ENCODE measurements around the gene AKNA. TPM values are rescaled to one million over a fixed set of nuclear protein-coding genes. Genes with fewer than 3 reads are reported as not detected.
"Not testable (repeated sequence)": the region's sequence is repeated elsewhere in the genome, so short reads cannot be mapped to it uniquely, and the experiment has no call there.

AKNA gene
- total RNA-seq, 1 donor from 2014 or later, result 297 TPM

DNA sequence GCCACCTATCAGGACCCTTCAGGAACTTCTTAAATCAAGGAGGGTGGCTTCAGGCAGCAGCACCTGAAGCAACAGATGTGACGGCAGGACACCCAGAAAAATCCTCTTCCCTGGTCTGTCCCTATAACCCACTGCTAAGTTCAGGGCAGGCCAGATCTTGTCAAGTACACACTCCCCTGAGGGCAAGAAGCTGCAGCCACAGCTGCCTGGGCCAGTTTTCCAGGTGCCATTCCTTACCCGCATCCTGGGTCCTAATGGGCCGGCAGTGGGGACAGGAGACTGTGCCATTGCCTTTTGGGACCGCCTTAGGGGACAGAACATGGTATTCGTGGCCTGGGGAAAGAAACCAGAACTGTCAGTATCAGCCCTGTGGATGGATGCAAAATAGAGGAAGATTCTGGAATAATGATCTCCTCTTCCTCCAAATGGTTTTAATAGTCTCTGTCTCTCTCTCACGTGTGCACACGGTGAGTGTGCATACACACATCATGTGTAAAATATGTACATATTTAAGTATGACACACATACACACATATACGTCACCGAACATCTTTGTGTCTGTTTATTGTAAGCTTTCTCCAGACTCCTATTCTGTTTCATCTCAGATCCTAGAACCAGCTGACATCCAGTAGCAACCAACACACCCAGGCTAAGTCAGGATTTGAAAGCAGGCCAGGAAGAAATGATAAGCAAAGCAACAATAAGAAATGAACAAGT, 44.2 kb downstream of the AKNA start:
- intact Hi-C loops (cut with micrococcal nuclease), result no loop called here

DNA sequence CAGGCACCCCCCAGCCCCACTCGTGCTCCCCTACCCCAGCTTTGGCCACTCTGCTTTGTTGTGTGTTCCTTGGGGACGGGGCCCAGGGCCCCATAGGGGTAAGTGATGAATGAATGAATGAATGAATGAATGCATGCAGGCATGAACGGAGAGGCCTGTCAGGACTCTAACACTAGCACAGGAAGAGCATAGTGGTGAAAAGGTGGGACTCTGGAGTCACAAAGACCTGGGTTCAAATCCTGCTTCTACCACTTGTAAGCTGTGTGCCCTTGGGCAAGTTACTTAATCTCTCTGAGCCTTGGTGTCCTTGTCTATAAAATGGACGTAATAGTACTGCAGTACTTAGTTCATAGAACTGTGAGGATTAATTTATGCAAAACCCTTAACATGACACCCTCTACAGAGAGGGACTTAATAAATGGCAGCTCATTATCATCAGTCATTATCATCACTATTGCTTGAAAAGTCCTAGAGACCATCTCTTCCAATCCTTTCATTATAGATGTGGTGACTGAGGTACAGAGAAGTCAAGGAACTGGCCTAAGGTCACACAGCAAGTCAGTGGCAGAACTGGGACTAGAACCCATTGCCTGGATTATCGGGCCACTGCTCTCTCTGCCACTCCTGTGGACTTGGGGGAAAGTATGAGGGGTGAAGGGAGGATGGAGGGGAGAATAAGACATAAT, 44.9 kb downstream of the AKNA start:
- intact Hi-C loops (cut with micrococcal nuclease), result no loop called here

DNA sequence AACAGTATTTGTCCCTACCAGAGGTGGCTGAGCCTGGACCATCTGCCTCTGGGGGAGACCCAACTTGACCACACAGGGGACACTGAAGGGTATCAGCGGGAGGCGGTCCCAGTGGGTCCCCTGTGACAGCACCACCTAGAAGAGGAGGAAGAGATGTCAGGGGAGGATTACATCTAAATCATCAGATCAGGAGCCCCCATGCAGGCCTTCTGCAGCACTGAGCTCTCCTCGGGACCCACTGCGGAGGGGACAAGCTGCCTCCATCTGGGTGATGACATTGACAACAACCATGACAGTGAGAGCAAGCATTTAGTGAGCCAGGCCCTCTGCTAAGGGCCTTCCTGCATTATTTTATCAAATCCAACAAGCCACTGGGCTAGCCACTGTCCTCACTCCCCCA, 45.8 kb downstream of the AKNA start:
- intact Hi-C loops (cut with micrococcal nuclease), result no loop called here

DNA sequence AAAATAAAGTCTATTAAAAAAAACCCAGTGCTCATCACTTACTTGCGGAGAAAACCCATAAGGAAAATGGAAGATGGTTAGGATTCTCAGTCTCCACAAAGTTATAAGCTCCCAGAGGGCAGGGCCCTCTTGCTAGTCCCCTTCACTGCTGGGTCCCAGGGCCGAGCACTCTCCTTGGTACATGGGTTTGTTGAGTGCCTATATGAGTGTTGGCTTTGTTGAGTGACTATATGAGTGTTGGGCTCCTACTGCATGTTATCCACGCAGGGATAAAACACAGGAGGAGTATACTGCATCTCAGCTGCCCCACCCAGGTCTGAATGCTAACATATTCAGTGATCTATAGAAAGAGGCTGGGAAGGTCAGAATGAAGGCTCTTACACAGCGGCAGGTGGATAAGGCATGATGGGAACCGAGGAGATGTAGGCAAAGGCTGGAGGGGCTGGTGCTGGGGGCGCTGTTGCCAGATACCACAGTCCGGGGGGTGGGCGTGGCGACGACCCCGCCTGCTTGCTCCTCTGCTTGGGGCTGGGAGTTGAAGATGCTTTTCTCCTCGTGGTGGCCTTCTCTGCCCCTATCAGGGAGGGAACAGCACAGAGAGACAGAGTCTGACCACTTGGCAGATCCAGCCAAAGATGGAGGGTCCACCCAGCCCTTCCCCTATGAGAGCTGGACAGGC, 46.5 kb downstream of the AKNA start:
- intact Hi-C loops (cut with micrococcal nuclease), result no loop called here

DNA sequence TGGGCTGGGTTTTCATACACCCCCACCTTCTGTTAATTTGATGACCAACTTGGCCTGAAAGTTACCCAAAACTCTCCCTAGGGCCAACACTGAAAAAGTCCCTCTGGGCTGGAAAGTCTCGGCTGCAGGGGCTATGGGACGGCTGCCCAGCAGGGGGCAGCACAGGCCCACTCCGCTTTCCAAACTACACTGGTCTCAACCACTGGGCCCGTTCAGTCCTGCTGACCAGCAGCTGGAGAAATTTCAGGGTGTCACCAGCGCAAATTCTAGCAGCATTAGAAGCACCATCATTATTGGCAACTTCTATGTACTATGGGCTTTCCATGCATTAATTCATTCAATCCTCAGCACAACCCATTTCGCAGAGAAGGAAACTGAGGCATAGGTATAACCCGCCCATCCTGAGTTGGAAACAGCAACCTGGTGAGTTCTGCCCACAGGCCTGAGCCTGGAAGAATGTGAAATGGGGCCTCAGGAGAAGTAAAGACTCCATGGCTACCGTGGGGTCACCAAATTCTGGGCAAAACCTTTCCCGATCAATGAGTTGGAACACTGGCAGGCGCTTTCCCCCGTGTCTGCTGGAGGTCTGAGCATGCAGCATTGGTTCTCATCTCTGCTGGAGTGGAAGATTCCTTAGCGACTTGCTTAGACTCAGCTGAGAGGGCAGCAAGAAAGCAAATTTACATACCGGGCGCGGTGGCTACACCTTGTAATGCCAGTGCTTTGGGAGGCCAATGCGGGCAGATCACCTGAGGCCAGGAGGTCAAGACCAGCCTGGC, 48.5 kb downstream of the AKNA start:
- intact Hi-C loops (cut with micrococcal nuclease), result loop anchor here (1.0 to 2.0 kb wide), 4 partner anchors 49 to 315 kb away; no protein-coding TSS in a partner anchor

DNA sequence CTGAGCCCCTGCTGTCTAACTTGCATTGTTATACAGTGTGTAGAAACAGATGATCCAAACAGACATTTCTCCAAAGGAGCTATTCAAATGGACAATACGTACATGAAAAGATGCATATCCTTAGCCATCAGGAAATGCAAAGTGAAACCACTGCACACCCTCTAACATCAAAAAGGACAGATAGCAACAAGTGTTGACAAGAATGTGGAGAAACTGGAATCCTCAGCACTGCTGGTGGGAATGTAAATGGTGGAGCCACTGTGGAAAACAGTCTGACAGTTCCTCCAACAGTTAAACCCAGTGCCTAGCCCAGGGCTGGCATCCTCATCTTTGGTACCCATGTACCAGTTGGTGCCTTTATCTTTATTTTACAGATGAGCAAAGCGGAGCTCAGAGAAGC, 49.6 kb downstream of the AKNA start:
- intact Hi-C loops (cut with micrococcal nuclease), result loop anchor here (2.0 kb wide), 2 partner anchors 169 to 317 kb away; no protein-coding TSS in a partner anchor

DNA sequence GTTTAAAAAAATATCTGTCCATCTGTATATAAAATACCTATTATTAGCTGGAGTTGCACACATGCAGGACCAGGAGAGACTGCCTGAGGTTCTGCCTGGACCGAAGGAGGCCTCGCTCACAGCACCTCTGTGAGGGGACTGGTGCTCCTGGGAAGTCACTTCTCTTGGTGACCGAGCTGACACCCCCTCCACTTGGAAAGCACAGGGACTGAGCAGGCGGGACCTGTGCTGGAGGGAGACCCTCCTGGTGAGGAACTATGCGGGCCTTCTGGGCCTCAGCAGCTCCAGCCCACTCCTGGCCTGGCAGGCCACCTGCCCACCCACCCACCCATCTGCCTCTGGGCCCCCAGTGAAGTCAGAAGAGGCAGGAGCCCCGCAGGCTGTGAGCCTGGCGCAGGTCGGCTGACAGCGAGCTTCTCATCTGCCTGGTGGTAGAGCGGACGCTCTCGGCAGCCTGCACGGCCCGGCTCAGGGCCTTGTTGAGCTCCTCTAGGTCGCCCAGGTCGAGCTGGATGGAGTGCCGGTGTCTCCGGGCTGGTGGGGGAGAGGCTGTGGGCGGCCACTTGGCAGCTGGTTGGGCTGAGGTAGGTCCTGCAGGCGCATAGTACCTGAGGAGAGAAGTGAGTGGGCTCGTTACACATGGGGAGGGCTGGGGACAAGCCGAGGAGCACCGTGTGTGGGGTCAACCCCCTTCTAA, 50.9 kb downstream of the AKNA start:
- intact Hi-C loops (cut with micrococcal nuclease), result no loop called here

DNA sequence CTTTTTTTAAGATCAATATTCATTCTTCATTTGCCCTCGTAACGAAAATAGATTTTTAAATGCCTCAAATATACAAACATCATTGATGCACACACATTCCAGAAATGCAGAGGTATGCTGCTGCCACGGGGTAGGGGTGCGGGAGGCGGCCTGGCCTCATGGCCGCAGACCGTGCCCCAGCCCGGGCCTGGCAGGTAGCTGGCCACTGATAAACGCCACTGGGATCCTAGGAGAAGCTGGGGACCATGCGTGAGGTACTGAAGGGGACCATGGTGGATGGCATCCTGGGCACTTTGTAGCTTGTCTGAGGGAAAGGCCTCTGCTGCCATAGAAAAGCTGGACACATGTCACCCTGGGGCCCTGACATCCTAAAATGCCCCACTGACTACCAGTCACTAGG, 51.6 kb downstream of the AKNA start:
- intact Hi-C loops (cut with micrococcal nuclease), result no loop called here

DNA sequence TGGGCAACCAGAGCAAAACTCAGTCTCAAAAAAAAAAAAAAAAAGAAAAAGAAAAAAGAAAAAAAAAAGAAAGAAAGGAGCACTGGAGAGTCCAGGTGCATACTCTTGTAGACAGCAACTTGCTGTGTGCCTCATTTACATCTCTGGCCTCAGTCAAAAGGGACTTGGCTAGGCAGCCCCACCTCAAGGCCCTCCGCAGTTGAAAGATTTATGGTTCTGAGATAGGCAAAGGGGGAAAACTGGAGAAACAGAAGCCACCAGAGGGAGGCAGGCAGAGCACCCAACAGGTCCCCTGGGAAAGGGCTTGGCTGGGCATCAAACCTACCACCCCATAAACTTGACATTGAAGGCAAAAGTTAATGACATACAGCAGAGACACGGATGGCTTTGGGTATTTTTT, 52.0 kb downstream of the AKNA start:
- intact Hi-C loops (cut with micrococcal nuclease), result no loop called here

DNA sequence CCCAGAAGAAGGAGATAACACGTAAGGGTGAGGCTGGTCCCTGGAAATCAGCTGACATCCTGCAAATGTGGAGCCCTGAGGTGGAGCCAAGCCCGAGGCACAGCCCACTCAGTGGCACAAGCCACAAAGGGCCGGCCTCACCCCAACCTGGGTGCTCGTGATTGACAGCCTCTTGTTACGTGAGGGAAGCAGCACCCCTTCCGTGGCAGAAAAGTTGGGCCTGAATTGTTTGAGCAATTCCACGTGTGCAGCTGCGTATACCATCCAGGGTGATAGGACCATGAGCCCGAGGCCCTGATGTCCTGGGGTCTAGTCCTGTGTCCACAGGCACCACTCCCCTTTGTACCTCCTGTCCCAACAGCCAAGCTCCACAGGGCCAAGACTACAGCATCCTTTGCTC, 53.3 kb downstream of the AKNA start:
- intact Hi-C loops (cut with micrococcal nuclease), result no loop called here

DNA sequence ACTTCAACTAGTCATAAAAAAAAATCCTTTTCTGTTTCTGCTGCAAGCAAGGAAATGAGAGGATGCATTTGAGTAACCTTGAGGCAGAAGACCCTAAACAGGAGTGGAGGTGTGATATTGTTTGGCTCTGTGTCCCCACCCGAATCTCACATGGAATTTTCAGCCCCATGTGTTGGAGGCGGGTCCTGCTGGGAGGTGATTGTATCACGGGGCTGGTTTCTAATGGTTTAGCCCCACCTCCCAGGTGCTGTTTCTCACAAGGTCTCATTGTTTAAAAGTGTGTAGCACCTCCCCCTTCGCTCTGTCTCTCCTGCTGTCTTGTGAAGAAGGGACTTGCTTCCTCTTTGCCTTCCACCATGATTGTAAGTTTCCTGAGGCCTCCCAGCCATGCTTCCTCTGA, 54.1 kb downstream of the AKNA start:
- intact Hi-C loops (cut with micrococcal nuclease), result not testable (repeated sequence)

DNA sequence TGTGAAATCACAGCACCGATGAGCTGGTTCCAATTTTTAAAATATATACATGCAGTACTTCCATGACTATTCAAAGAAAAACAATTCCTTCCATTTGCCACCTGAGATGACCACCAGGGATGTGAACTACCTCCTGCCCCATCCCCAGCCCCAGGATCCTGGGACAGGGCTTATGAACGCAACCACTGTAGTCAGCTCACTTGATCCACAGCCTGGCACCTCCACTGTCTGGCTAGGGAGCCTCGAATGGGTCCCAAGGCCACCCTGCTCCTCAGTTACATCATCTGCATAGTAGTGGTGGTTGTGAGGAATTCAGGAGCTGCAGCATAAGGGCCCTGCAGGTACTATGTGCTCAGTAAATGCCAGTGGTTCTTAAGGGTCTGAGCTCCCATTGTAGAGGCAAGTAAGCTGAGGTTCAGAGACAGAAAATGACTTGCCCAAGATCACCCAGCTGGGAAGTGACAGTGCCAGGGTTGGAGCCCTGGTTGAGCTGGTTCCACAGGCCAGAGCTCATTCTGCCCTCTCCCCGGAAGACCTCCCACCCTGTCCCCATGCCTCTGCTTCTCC, 55.2 kb downstream of the AKNA start:
- intact Hi-C loops (cut with micrococcal nuclease), result not testable (repeated sequence)

DNA sequence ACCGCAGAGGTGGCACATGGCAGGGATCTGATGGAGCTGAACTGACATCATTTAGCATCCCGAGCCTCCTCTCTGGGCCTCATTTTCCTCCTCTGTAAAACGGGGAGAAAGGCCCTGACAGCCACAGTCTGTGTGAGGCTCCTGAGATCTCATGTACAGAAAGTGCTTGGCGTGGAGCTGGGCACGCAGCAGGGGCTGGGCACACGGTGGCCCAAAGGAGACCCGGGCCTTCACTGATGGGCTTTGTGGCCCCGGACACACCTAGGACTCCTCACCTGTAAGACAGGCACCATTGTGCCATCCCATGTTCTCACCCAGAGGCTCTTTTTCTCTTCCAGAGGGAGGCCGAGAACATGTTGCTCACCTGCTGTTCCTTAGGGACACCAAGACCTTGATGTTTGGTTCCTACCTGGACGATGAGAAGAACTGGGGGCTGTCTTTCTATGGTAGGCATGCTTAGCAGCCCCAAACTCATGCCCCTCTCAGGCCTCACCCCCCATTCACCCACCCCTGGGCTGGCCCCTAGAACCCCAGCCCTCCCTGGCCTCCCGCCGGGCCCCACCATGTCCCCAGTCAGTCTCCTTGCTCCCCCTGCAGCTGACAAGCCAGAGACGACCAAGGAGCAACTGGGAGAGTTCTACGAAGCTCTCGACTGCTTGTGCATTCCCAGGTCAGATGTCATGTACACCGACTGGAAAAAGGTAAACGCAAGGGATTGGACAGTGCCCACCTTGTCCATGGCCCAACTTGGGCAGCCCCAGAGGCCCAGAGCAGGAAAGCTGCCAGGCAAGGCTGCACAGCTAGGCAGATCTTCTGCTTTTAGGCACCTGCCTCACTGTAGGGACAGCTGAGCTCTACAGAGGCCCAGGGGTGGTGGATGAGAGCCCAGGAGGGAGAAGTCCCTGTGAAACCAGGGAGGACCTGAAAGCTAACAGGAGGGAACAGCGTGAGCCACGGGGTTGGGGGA, 56.3 kb downstream of the AKNA start:
- intact Hi-C loops (cut with micrococcal nuclease), result not testable (repeated sequence)

DNA sequence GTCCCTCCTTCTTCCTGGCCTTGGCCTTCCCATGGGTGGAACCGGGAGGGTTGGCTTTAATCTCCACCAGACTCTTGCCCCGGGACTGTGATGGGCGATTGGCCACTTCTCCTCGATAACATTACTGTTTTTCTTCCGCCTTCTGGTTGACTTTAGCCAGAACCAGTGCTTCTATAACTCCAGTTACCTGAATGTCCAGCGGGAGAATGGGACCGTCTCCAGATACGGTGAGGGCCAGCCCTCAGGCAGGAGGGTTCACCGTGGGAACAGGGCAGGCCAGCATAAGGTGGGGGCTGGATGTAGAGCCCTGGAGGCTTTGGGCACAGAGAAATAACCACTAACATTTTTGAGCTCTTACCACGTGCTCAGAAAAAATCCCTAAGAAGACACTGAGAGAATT, 57.1 kb downstream of the AKNA start:
- intact Hi-C loops (cut with micrococcal nuclease), result no loop called here

DNA sequence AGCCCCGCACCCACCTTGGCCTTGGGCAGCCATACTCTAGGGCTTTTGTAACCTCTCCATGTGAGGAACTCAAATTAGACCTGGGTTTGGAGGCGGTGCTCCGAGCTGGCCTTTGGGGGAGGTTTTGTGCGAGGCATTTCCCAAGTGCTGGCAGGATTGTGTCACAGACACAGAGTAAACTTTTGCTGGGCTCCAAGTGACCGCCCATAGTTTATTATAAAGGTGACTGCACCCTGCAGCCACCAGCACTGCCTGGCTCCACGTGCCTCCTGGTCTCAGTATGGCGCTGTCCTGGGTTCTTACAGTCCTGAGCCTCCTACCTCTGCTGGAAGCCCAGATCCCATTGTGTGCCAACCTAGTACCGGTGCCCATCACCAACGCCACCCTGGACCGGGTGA, 58.2 kb downstream of the AKNA start, which contains the start of gene ORM2:
Gene ORM2 (plus strand): TSS at position 245 of the 398 bp plus-strand sequence. CDS start 36 bp downstream, at position 281.
- intact Hi-C loops (cut with micrococcal nuclease), result not testable (repeated sequence)

DNA sequence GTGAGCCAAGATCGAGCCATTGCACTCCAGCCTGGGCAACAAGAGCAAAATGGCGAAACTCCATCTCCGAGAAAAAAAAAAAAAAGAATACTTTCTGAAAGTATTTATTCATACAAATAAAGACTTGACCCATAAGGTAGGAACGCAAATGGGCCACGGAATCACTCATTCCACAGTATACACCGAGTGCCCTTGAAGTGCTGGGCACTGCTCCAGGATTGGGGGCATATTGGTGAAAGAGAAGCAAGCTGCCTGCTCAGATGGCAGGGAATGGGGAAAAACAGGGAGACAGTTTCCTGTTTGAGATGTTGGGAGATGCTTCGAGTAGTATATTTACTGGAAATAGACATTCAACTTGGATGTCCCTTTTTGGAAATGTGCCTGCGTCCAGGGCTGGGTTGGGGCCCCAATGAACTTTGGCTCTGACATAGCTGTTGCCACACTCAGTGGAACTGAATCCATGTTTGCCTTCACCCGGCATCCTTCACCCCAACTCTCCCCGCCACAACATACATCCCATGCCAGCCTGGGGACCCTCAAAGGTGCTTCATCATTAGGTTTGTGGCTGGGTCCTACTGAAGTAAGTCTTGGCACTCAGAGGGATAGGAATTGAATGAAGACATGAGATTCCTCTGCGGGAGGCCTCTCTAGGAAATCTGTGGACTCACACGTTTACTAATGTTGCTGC, 58.7 kb downstream of the AKNA start:
- intact Hi-C loops (cut with micrococcal nuclease), result not testable (repeated sequence)

DNA sequence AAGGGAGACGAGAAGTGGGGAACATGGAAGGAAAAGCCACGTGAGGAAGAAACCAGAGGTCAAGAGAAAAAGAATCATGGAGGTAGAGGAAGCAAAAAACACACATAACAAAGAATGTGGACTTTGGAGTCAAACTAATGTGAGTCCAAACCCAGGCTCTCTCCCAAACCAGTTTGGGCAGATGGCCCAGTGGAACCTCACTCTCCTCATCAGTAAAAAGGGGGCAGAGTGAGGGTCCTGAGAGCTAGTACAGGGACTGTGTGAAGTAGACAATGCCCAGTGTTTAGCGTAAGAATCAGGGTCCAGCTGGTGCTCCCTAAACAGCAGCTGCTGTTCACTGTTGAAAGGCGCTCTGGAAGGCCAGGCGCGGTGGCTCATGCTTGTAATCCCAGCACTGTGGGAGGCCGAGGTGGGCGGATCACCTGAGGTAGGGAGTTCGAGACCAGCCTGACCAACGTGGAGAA, 59.4 kb downstream of the AKNA start:
- intact Hi-C loops (cut with micrococcal nuclease), result not testable (repeated sequence)

DNA sequence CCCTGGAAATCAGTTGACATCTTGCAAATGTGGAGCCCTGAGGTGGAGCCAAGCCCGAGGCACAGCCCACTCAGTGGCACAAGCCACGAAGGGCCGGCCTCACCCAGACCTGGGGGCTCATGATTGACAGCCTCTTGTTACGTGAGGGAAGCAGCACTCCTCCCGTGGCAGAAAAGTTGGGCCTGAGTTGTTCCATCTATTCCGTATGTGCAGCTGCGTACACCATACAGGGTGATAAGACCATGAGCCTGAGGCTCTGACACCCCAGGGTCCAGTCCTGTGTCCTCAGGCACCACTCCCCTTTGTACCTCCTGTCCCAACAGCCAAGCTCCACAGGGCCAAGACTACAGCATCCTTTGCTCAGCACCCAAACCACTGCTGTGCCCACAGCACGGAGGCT, 60.0 kb downstream of the AKNA start:
- intact Hi-C loops (cut with micrococcal nuclease), result no loop called here
